Stimulated activated naive CD8-positive, alpha-beta T cell treated with anti-CD3 and anti-CD28 coated beads, Interleukin-15, Interleukin-2, amounts not matched to agents 100 ng/mL and 50 ng/mL, for 24 hours (primary cell): ENCODE results near the gene MEGF6.

Source experiments
- H3K27ac Mint-ChIP-seq: one replicate; pipeline ENCODE4 v1.8.0; 2021; ENCODE audit warnings: mild to moderate bottlenecking, mixed read lengths
- H3K27me3 Mint-ChIP-seq: one replicate; pipeline ENCODE4 v1.8.0; 2021; ENCODE audit warnings: mixed read lengths
- H3K36me3 Mint-ChIP-seq: one replicate; pipeline ENCODE4 v1.8.0; 2021; ENCODE audit warnings: low read depth, mixed read lengths
- H3K4me1 Mint-ChIP-seq: one replicate; pipeline ENCODE4 v1.8.0; 2021; ENCODE audit warnings: low read depth, mixed read lengths
- H3K4me3 Mint-ChIP-seq: one replicate; pipeline ENCODE4 v1.8.0; 2021; ENCODE audit warnings: mild to moderate bottlenecking, mixed read lengths
- H3K9me3 Mint-ChIP-seq: one replicate; pipeline ENCODE4 v1.8.0; 2021; ENCODE audit warnings: mixed read lengths

Gene MEGF6

DNA sequence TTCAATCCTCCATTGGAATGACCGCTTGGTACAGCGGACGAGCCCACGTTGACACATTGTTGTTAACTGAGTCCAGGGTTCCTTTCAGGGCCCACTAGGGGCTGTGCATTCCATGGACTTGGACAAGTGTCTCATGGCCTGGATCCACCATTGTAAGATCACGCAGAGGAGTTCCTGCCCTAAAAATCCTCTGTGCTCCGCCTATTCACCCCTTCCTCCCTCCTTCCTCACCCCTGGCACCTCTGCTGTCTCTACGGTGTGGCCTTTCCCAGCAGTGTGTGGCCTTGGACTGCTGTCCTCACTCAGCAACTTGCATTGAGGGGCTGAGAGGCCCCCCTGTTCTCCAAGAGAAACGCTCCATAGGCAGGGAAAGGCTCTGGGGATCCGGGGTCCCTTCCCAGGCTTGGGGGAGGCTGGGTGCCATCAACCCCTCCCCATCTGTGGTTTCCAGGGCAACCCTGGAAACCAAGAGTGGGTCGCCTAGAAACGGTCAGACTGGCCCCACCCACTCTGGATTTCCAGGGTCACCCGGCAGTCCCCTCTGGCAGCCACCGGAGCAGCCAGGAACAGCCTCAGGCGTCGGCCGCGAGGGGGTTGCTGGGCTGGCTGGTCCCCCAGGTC, 50.9 kb downstream of the MEGF6 start:
- H3K36me3 Mint-ChIP-seq = no peaks in the 10 kb centered on the region
- H3K27ac Mint-ChIP-seq = no peak overlapping the region
- no peak overlapping the region for H3K4me3 Mint-ChIP-seq
- no peaks in the 10 kb centered on the region for H3K27me3 Mint-ChIP-seq
- H3K9me3 Mint-ChIP-seq = no peaks in the 10 kb centered on the region
- no peaks in the 10 kb centered on the region for H3K4me1 Mint-ChIP-seq

DNA sequence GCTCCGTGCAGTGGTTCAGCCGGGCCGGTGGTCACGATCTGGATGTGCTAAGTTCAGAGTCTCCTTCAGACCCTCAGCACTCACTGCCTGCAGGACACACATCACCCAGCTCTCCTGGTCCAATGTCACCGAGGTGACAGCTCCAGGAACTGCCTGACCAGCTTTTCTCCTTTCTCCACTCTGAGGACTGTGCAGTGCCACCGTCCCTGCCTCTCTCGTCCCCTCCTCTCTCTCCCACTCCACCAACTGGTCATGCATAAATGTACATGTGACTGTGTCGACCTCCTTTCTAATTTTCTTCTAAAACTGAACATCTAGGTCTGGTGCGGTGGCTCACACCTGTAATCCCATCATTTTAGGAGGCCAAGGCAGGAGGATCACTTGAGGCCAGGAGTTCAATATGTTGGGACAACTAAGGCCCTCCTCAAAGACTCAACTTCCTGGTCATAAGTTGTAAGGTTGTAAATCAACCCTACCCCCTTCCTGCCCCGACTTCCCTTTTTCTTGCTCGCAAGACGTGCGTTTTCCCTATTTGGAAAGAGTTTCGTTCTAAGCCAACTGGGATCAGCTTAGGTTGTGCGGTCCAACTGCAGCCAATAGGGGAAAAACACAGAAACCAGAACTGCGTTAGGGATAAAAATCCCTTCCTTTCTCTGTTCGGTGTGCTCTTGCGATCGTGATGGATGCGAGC, 53.1 kb downstream of the MEGF6 start:
- Mint-ChIP-seq H3K4me1 (no peaks in the 10 kb centered on the region), H3K36me3 (no peaks in the 10 kb centered on the region), H3K27me3 (no peaks in the 10 kb centered on the region), H3K9me3 (no peaks in the 10 kb centered on the region), H3K4me3 (no peak overlapping the region), H3K27ac (no peak overlapping the region)

DNA sequence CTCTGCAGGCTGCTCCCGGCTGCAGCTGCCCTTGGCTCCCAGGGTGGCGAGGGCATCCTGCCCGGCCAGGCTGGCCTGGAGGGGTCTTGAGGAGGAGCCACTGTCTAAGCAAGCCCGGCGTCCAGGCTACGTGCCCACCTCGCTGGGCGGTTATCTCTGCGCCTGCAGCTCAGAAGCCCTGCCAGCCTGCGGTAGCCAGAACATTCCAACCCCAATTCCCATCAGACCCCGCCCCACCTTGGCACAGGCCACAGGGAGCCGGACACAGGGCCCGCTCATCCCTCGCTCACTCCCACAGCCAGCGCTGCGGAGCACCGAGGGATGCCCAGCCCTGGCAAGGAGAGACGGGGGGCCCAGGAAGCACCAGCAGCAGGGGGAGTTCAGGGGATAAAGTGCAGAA, 53.9 kb downstream of the MEGF6 start:
- no peaks in the 10 kb centered on the region for H3K9me3 Mint-ChIP-seq
- H3K4me1 Mint-ChIP-seq = no peaks in the 10 kb centered on the region
- H3K4me3 Mint-ChIP-seq = no peak overlapping the region
- H3K36me3 Mint-ChIP-seq = no peaks in the 10 kb centered on the region
- H3K27me3 Mint-ChIP-seq = no peaks in the 10 kb centered on the region
- H3K27ac Mint-ChIP-seq = no peak overlapping the region

DNA sequence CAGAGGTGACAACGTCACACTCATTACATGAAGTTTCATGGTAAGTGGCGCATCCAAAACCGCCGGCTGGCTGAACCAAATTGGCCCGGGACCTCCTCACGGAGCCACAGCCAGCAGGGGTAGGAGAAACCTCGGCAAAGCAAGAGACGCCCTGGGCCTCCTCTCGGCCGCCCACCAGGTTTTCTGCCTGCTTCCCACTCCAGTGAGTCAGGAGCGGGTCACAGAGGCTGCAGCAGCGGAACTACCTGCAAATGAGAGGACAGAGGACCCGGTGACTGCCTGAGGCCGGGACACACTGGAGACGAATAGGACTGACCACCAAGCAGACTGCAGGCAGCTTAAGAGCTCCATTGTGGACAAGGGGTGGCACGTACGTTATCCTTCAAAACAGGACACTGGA, 55.0 kb downstream of the MEGF6 start:
- Mint-ChIP-seq H3K4me3 (no peak overlapping the region), H3K36me3 (no peaks in the 10 kb centered on the region), H3K9me3 (no peaks in the 10 kb centered on the region), H3K4me1 (no peaks in the 10 kb centered on the region), H3K27me3 (no peaks in the 10 kb centered on the region), H3K27ac (no peak overlapping the region)

GRCh38 chr1:3555131-3555920, 56.0 kb downstream of the MEGF6 start:
- Mint-ChIP-seq H3K27me3 (no peaks in the 10 kb centered on the region), H3K36me3 (no peaks in the 10 kb centered on the region), H3K4me3 (no peak overlapping the region), H3K4me1 (no peaks in the 10 kb centered on the region), H3K9me3 (no peaks in the 10 kb centered on the region), H3K27ac (no peak overlapping the region)

GRCh38 chr1:3553940-3554223, 57.4 kb downstream of the MEGF6 start:
- Mint-ChIP-seq H3K27me3 (no peaks in the 10 kb centered on the region), H3K36me3 (no peaks in the 10 kb centered on the region), H3K9me3 (no peaks in the 10 kb centered on the region), H3K4me1 (no peaks in the 10 kb centered on the region), H3K4me3 (no peak overlapping the region), H3K27ac (no peak overlapping the region)

GRCh38 chr1:3553166-3553939, 58.0 kb downstream of the MEGF6 start:
- Mint-ChIP-seq H3K4me3 (no peak overlapping the region), H3K4me1 (no peaks in the 10 kb centered on the region), H3K27ac (no peak overlapping the region), H3K27me3 (no peaks in the 10 kb centered on the region), H3K36me3 (no peaks in the 10 kb centered on the region), H3K9me3 (no peaks in the 10 kb centered on the region)

DNA sequence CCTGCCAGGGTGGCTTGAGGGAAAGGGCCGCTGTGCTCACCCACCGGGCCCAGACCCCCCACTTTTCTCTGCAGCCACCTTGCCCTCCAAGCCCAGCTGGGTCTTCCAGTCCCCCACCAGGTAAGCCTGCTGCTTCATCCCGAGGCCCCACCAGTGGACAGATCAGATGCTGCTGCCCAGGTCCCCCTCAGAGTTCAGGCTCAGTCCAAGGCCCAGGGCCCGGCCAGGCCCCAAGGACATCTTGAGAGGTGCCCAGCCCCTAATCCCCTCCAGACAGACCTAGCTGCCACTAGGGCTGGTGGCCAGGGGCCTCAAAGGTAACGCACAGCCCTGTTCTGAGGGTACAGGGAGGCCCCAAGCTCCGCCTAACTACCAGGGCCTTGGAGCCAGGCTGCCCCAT, 58.6 kb downstream of the MEGF6 start:
- no peak overlapping the region for H3K27ac Mint-ChIP-seq
- H3K36me3 Mint-ChIP-seq = no peaks in the 10 kb centered on the region
- H3K27me3 Mint-ChIP-seq = no peaks in the 10 kb centered on the region
- no peaks in the 10 kb centered on the region for H3K4me1 Mint-ChIP-seq
- H3K9me3 Mint-ChIP-seq = no peaks in the 10 kb centered on the region
- no peak overlapping the region for H3K4me3 Mint-ChIP-seq

DNA sequence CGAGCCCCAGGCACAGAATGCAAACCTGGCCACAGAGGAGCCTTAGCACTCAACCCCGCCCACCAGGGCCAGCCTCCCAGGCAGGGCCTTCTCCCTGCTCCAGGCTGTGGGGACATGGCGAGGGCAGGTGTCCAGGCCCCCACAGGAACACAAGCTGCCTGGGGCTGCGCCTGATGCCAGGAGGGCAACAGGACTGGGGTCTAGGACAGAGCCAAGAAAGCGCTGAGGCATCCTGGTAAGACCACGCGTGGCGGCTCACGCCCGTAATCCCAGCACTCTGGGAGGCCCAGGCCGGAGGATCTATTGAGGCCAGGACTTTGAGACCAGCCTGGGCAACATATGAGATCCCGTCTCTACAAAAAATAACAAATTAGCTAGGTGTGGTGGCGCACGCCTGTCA, 59.1 kb downstream of the MEGF6 start:
- H3K27ac Mint-ChIP-seq = no peak overlapping the region
- no peaks in the 10 kb centered on the region for H3K9me3 Mint-ChIP-seq
- H3K4me1 Mint-ChIP-seq = no peaks in the 10 kb centered on the region
- H3K4me3 Mint-ChIP-seq = no peak overlapping the region
- no peaks in the 10 kb centered on the region for H3K36me3 Mint-ChIP-seq
- H3K27me3 Mint-ChIP-seq = no peaks in the 10 kb centered on the region

GRCh38 chr1:3551711-3552110, 59.6 kb downstream of the MEGF6 start:
- no peaks in the 10 kb centered on the region for H3K9me3 Mint-ChIP-seq
- H3K27me3 Mint-ChIP-seq = no peaks in the 10 kb centered on the region
- no peak overlapping the region for H3K4me3 Mint-ChIP-seq
- no peak overlapping the region for H3K27ac Mint-ChIP-seq
- no peaks in the 10 kb centered on the region for H3K4me1 Mint-ChIP-seq
- no peaks in the 10 kb centered on the region for H3K36me3 Mint-ChIP-seq

- no peaks in the 10 kb centered on the region for H3K4me1 Mint-ChIP-seq
- H3K9me3 Mint-ChIP-seq = no peaks in the 10 kb centered on the region
- H3K4me3 Mint-ChIP-seq = no peak overlapping the region
- no peaks in the 10 kb centered on the region for H3K27me3 Mint-ChIP-seq
- H3K36me3 Mint-ChIP-seq = no peaks in the 10 kb centered on the region
- H3K27ac Mint-ChIP-seq = no peak overlapping the region
Measured at GRCh38 chr1:3551290-3551678, 60.0 kb downstream of the MEGF6 start.

GRCh38 chr1:3550511-3551289, 60.6 kb downstream of the MEGF6 start:
- H3K4me1 Mint-ChIP-seq = no peaks in the 10 kb centered on the region
- no peaks in the 10 kb centered on the region for H3K9me3 Mint-ChIP-seq
- no peak overlapping the region for H3K27ac Mint-ChIP-seq

DNA sequence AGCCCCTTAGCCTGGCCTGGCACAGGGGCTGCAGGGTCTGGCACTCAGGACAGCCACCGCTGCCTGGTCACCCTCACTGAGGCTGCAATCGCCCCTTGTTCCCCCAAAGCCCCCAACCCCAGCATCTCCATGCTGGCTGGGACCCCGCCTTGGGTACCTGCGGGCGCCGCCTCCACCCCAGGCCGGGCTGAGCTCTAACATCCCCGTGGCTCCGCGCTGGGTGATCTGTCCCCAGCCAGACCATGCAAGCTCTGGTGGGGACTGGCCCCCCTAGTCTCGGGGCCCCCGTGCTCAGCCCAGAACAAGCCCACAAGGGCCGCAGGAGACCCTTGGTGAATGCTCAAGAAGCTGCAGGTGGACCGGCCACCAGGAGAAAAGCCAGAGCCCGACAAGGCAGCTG, 62.4 kb downstream of the MEGF6 start:
- Mint-ChIP-seq H3K4me1 (no peaks in the 10 kb centered on the region), H3K27ac (no peak overlapping the region), H3K4me3 (no peak overlapping the region), H3K36me3 (no peaks in the 10 kb centered on the region), H3K27me3 (no peaks in the 10 kb centered on the region), H3K9me3 (no peaks in the 10 kb centered on the region)

More at GRCh38 chr1:3550511-3551289, 60.6 kb downstream of the MEGF6 start:
- no peaks in the 10 kb centered on the region for H3K27me3 Mint-ChIP-seq
- no peak overlapping the region for H3K4me3 Mint-ChIP-seq
- no peaks in the 10 kb centered on the region for H3K36me3 Mint-ChIP-seq

DNA sequence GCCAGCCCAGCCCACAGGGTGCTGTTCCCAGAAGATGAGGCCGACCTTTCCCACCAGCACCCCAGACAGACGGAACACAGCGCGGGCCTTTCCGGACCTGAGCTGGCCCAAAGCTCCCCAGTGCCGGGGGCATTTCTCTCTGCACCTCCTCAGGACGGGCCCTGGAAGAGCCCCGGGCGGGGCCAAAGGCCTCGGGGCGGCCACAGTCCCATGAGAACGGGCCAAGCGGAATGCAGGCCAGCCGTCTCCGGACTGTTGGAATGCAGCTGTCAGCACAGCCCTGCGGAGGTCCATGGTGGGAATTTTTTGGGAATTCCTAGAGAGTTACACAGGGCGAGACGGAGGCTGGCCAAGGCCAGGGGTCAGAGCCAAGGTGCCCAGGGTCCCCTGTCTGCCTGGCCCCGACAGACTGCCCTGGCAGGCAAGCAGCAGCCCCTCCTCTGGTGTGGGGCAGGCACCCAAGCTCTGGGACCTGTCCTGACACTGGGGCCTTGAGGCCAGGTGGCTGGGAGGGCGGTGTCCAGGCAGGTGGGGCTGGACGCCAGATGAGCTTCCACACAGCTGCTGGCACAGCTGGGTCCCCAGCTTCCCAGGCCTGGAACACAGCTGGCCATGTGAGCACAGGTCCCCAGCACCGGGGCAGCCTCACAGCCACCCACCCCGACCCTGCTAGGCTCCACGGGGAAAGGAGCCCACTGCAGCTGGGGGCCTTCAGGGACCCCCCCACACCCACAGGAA, 63.0 kb downstream of the MEGF6 start:
- Mint-ChIP-seq H3K27ac (no peak overlapping the region), H3K27me3 (no peaks in the 10 kb centered on the region), H3K9me3 (no peaks in the 10 kb centered on the region), H3K4me1 (no peaks in the 10 kb centered on the region), H3K4me3 (no peak overlapping the region), H3K36me3 (no peaks in the 10 kb centered on the region)
